GM23338 (cell line): ENCODE results near the gene NUP214. TPM values are rescaled to one million over a fixed set of nuclear protein-coding genes. Genes with fewer than 3 reads are reported as not detected.

ENCODE experiments used
- ATAC-seq: fragments of 200-7000 bp; cut with Tn5 transposase; 3 replicates; pipeline ENCODE4 v1.9.1; 2020
- DNase-seq: peaks from one replicate; pipeline ENCODE4 v3.0.0-alpha.2; 2015; ENCODE audit warnings: low spot score
- H2AFZ ChIP-seq: fragments of 200-600 bp; sonication (generic); 2 replicates; pipeline ENCODE4 v1.8.0; 2016; ENCODE audit warnings: antibody characterized with exemption, mild to moderate bottlenecking, moderate library complexity
- H3F3A ChIP-seq: fragments of 200-600 bp; sonication (generic); replicated peaks from 2 replicates; pipeline ENCODE4 v1.8.0; 2017; ENCODE audit warnings: antibody characterized with exemption, mixed run types, low read depth
- H3K27ac ChIP-seq: fragments of 200-600 bp; sonication (generic); 2 replicates; pipeline ENCODE4 v1.6.1; 2016; ENCODE audit warnings: low read depth
- H3K27me3 ChIP-seq: fragments of 200-600 bp; sonication (generic); 2 replicates; pipeline ENCODE4 v1.8.0; 2016; ENCODE audit warnings: mild to moderate bottlenecking, mixed run types, moderate library complexity; ENCODE audit not compliant: insufficient read depth
- H3K36me3 ChIP-seq: fragments of 200-600 bp; sonication (generic); 2 replicates; pipeline ENCODE4 v1.8.0; 2016; ENCODE audit warnings: mild to moderate bottlenecking; ENCODE audit not compliant: insufficient read depth
- H3K4me1 ChIP-seq: fragments of 200-600 bp; sonication (generic); 2 replicates; pipeline ENCODE4 v1.8.0; 2016; ENCODE audit warnings: mild to moderate bottlenecking, moderate library complexity; ENCODE audit not compliant: insufficient read depth
- H3K4me2 ChIP-seq: fragments of 200-600 bp; sonication (generic); 2 replicates; pipeline ENCODE4 v1.7.1; 2017; ENCODE audit warnings: mixed run types
- H3K4me3 ChIP-seq: fragments of 200-600 bp; sonication (generic); 2 replicates; pipeline ENCODE4 v1.6.1; 2016; ENCODE audit warnings: mixed run types
- H3K79me2 ChIP-seq: fragments of 200-600 bp; sonication (generic); replicated peaks from 2 replicates; pipeline ENCODE4 v1.8.0; 2017; ENCODE audit warnings: mild to moderate bottlenecking; ENCODE audit not compliant: insufficient read depth
- H3K9me2 ChIP-seq: fragments of 200-600 bp; sonication (generic); 2 replicates; pipeline ENCODE4 v1.8.0; 2017; ENCODE audit not compliant: insufficient read depth
- H4K20me1 ChIP-seq: fragments of 200-600 bp; sonication (generic); replicated peaks from 2 replicates; pipeline ENCODE4 v1.8.0; 2017; ENCODE audit warnings: mild to moderate bottlenecking; ENCODE audit not compliant: insufficient read depth
- H3K27ac Mint-ChIP-seq: 2 replicates; pipeline ENCODE4 v1.8.0; 2020; ENCODE audit warnings: inconsistent platforms, mild to moderate bottlenecking, moderate library complexity, mixed read lengths
- H3K27me3 Mint-ChIP-seq: 3 replicates; pipeline ENCODE4 v1.8.0; 2022; ENCODE audit warnings: low read depth, mild to moderate bottlenecking, moderate library complexity, mixed read lengths, inconsistent platforms; ENCODE audit not compliant: insufficient read depth, poor library complexity
- H3K36me3 Mint-ChIP-seq: 3 replicates; pipeline ENCODE4 v1.8.0; 2021; ENCODE audit warnings: low read depth, mild to moderate bottlenecking, inconsistent platforms, moderate library complexity, mixed read lengths
- H3K4me1 Mint-ChIP-seq: 3 replicates; pipeline ENCODE4 v1.8.0; 2020; ENCODE audit warnings: mild to moderate bottlenecking, inconsistent platforms, mixed read lengths
- H3K4me3 Mint-ChIP-seq: 3 replicates; pipeline ENCODE4 v1.8.0; 2021; ENCODE audit warnings: moderate library complexity, mild to moderate bottlenecking, inconsistent platforms, mixed read lengths
- H3K9me3 Mint-ChIP-seq: 3 replicates; pipeline ENCODE4 v1.8.0; 2020; ENCODE audit warnings: moderate library complexity, mild to moderate bottlenecking, inconsistent platforms, mixed read lengths
- CREB1 ChIP-seq: fragments of 250-450 bp; sonication (Bioruptor Pico); IDR thresholded peaks from 2 replicates; pipeline ENCODE4 v1.5.0; 2020; ENCODE audit warnings: low read depth, mild to moderate bottlenecking, moderate library complexity
- EZH2 ChIP-seq: fragments of 200-600 bp; sonication (generic); IDR thresholded peaks from one replicate; pipeline ENCODE4 v1.8.0; 2017; ENCODE audit warnings: antibody characterized with exemption, mild to moderate bottlenecking, low read depth; ENCODE audit not compliant: unreplicated experiment
- EZH2phosphoT487 ChIP-seq: fragments of 200-600 bp; sonication (generic); IDR thresholded peaks from one replicate; pipeline ENCODE4 v1.8.1; 2018; ENCODE audit warnings: antibody characterized with exemption; ENCODE audit not compliant: unreplicated experiment
- JUNB ChIP-seq: IDR thresholded peaks from one replicate; pipeline ENCODE4 v1.6.1; 2016; ENCODE audit warnings: antibody characterized with exemption; ENCODE audit not compliant: unreplicated experiment
- NANOG ChIP-seq: IDR thresholded peaks from 2 replicates; pipeline ENCODE4 v1.6.1; 2016; ENCODE audit warnings: antibody characterized with exemption, borderline replicate concordance
- STAT1 ChIP-seq: IDR thresholded peaks from one replicate; pipeline ENCODE4 v1.6.1; 2016; ENCODE audit warnings: antibody characterized with exemption; ENCODE audit not compliant: unreplicated experiment
- ZNF114 ChIP-seq: fragments of 250-450 bp; sonication (Bioruptor Pico); IDR thresholded peaks from 2 replicates; pipeline ENCODE4 v1.5.0; 2020; ENCODE audit warnings: mild to moderate bottlenecking, moderate library complexity
- ZNF331 ChIP-seq: fragments of 250-450 bp; sonication (Bioruptor Pico); IDR thresholded peaks from 2 replicates; pipeline ENCODE4 v1.5.0; 2020; ENCODE audit warnings: low read depth, mild to moderate bottlenecking, moderate library complexity
- polyA plus RNA-seq: library from polyadenylated mRNA; unstranded; fragments of >200 nt; fragmentation: Nextera tagmentation; extraction: Ambion mirVana; gene quantifications from 2 replicates; pipeline ENCODE4 v1.2.1, GENCODE V29; 2016
- total RNA-seq: library from RNA; depleted of rRNA; stranded (reverse); fragments of >200 nt; shearing (Covaris generic); gene quantifications from 2 replicates; pipeline ENCODE4 v1.2.3, GENCODE V29; 2014
- TF ChIP-seq, protein P1 (sequence below): IDR thresholded peaks from 2 replicates; pipeline ENCODE4 v1.6.1; 2016; ENCODE audit warnings: antibody characterized with exemption
- TF ChIP-seq, protein P2 (sequence below), 2 experiments: fragments of 200-600 bp in 1 of 2; sonication (generic) in 1 of 2; conservative IDR thresholded peaks; 2 replicates each; pipeline versions ENCODE4 v1.5.1 to v1.6.1; 2016 to 2017; ENCODE audit warnings: antibody characterized with exemption in 2 of 2, low read depth in 2 of 2, mild to moderate bottlenecking in 2 of 2, moderate library complexity in 1 of 2
- TF ChIP-seq, protein P3 (sequence below): fragments of 250-450 bp; sonication (Bioruptor Pico); IDR thresholded peaks from 2 replicates; pipeline ENCODE4 v1.5.0; 2020; ENCODE audit warnings: mild to moderate bottlenecking, moderate library complexity

Gene NUP214
- total and polyA plus RNA-seq, 2 experiments from 2014 or later: 36.0 to 57.0 TPM

DNA sequence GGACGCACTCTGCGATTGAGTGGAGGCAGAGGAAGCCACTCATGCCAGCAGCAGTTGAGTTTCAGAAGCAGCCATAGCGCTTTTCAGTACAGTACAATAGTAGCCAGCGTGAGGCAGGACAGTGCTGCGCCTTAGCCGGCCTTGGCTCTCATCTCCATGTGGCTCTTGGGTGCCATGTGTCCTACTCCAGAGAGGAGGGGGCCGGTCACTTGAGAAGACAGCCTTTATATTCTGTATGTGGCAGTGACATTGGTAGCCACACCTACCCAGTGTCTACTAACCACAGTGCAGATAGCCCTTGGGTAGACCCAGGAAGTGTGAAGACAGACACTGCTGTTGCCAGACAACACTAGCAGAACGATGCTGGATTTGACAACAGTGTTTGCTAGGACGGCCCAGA lies 108.6 kb downstream of the NUP214 start (continued):
- no peak for TF ChIP-seq EZH2
- no peak for TF ChIP-seq EZH2phosphoT487
- TF ChIP-seq NANOG: no peak
- TF ChIP-seq ZNF331 (CRISPR knock-in tag): no peak
- TF ChIP-seq, protein P1, sequence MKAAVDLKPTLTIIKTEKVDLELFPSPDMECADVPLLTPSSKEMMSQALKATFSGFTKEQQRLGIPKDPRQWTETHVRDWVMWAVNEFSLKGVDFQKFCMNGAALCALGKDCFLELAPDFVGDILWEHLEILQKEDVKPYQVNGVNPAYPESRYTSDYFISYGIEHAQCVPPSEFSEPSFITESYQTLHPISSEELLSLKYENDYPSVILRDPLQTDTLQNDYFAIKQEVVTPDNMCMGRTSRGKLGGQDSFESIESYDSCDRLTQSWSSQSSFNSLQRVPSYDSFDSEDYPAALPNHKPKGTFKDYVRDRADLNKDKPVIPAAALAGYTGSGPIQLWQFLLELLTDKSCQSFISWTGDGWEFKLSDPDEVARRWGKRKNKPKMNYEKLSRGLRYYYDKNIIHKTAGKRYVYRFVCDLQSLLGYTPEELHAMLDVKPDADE: no peak
- TF ChIP-seq CREB1: no peak

DNA sequence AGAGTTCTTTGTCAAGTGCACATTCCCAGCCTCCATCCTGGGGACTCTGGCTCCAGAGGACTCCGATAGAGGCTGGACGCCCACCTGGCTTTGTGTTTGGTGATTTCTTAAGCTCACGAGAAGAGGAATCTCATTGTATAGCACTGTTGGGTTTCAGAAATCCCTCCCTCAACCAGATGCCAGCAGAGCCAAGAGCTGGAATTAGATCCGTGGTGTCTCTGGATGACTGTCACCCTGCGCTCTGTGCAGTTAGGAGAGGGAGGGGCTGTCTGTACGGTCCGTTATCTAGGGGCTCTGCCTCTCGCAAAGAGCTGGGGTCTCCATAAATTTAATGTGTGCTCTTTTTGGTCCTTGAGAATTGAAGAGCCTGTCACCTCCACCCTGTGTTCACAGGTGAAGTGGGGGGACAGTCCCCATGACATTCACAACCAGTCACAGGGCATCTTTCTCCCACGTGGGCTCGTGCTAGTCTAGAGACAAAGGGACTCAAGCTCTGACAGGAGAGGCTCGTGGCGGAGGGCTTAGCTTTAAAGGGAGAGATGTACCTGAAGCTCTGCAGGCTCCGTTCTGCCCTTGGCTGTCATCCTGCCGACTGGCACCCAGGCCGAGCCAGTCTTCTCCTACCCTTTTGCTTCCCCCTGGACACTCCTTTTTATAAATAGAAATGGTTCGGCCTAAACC lies 109.6 kb downstream of the NUP214 start:
- H3K27me3 Mint-ChIP-seq: peaks cover 8% of the 10 kb centered on the region

More for the DNA sequence above, 109.6 kb downstream of the NUP214 start:
- no peak overlapping the region for H3K4me3 Mint-ChIP-seq
- ATAC-seq (no peak), DNase-seq (no peak)
- Histone ChIP-seq H3K4me2 (no peak overlapping the region), H3K4me1 (peaks cover 19% of the 10 kb centered on the region), H3K4me3 (no peak overlapping the region), H3K79me2 (no peaks in the 10 kb centered on the region), H4K20me1 (no peaks in the 10 kb centered on the region; the same call in 1 of the 2 replicates), H3K9me2 (no peaks in the 10 kb centered on the region), H3F3A (no peaks in the 10 kb centered on the region; the same call in 1 of the 2 replicates), H3K27ac (no peak overlapping the region), H2AFZ (no peak overlapping the region), H3K36me3 (peaks cover 11% of the 10 kb centered on the region), H3K27me3 (no peaks in the 10 kb centered on the region)
- no peaks in the 10 kb centered on the region for H3K9me3 Mint-ChIP-seq
- TF ChIP-seq, protein P2, sequence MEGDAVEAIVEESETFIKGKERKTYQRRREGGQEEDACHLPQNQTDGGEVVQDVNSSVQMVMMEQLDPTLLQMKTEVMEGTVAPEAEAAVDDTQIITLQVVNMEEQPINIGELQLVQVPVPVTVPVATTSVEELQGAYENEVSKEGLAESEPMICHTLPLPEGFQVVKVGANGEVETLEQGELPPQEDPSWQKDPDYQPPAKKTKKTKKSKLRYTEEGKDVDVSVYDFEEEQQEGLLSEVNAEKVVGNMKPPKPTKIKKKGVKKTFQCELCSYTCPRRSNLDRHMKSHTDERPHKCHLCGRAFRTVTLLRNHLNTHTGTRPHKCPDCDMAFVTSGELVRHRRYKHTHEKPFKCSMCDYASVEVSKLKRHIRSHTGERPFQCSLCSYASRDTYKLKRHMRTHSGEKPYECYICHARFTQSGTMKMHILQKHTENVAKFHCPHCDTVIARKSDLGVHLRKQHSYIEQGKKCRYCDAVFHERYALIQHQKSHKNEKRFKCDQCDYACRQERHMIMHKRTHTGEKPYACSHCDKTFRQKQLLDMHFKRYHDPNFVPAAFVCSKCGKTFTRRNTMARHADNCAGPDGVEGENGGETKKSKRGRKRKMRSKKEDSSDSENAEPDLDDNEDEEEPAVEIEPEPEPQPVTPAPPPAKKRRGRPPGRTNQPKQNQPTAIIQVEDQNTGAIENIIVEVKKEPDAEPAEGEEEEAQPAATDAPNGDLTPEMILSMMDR (conservative IDR thresholded peaks at IDR 0.05; ENCODE audit: low read depth in 2 of 2): no peak
- TF ChIP-seq ZNF331 (CRISPR knock-in tag) (no peak), NANOG (no peak), ZNF114 (no peak), JUNB (no peak), STAT1 (no peak), EZH2phosphoT487 (no peak), EZH2 (no peak), CREB1 (no peak)
- TF ChIP-seq, protein P1: no peak
- TF ChIP-seq, protein P3, sequence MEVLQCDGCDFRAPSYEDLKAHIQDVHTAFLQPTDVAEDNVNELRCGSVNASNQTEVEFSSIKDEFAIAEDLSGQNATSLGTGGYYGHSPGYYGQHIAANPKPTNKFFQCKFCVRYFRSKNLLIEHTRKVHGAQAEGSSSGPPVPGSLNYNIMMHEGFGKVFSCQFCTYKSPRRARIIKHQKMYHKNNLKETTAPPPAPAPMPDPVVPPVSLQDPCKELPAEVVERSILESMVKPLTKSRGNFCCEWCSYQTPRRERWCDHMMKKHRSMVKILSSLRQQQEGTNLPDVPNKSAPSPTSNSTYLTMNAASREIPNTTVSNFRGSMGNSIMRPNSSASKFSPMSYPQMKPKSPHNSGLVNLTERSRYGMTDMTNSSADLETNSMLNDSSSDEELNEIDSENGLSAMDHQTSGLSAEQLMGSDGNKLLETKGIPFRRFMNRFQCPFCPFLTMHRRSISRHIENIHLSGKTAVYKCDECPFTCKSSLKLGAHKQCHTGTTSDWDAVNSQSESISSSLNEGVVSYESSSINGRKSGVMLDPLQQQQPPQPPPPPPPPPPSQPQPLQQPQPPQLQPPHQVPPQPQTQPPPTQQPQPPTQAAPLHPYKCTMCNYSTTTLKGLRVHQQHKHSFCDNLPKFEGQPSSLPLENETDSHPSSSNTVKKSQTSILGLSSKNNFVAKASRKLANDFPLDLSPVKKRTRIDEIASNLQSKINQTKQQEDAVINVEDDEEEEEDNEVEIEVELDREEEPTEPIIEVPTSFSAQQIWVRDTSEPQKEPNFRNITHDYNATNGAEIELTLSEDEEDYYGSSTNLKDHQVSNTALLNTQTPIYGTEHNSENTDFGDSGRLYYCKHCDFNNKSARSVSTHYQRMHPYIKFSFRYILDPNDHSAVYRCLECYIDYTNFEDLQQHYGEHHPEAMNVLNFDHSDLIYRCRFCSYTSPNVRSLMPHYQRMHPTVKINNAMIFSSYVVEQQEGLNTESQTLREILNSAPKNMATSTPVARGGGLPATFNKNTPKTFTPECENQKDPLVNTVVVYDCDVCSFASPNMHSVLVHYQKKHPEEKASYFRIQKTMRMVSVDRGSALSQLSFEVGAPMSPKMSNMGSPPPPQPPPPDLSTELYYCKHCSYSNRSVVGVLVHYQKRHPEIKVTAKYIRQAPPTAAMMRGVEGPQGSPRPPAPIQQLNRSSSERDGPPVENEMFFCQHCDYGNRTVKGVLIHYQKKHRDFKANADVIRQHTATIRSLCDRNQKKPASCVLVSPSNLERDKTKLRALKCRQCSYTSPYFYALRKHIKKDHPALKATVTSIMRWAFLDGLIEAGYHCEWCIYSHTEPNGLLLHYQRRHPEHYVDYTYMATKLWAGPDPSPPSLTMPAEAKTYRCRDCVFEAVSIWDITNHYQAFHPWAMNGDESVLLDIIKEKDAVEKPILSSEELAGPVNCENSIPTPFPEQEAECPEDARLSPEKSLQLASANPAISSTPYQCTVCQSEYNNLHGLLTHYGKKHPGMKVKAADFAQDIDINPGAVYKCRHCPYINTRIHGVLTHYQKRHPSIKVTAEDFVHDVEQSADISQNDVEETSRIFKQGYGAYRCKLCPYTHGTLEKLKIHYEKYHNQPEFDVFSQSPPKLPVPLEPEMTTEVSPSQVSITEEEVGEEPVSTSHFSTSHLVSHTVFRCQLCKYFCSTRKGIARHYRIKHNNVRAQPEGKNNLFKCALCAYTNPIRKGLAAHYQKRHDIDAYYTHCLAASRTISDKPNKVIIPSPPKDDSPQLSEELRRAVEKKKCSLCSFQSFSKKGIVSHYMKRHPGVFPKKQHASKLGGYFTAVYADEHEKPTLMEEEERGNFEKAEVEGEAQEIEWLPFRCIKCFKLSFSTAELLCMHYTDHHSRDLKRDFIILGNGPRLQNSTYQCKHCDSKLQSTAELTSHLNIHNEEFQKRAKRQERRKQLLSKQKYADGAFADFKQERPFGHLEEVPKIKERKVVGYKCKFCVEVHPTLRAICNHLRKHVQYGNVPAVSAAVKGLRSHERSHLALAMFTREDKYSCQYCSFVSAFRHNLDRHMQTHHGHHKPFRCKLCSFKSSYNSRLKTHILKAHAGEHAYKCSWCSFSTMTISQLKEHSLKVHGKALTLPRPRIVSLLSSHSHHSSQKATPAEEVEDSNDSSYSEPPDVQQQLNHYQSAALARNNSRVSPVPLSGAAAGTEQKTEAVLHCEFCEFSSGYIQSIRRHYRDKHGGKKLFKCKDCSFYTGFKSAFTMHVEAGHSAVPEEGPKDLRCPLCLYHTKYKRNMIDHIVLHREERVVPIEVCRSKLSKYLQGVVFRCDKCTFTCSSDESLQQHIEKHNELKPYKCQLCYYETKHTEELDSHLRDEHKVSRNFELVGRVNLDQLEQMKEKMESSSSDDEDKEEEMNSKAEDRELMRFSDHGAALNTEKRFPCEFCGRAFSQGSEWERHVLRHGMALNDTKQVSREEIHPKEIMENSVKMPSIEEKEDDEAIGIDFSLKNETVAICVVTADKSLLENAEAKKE (CRISPR knock-in tag): no peak
- H3K4me1 Mint-ChIP-seq: peaks cover 21% of the 10 kb centered on the region
- H3K36me3 Mint-ChIP-seq: peaks cover 40% of the 10 kb centered on the region
- no peak overlapping the region for H3K27ac Mint-ChIP-seq
